Effector memory CD4-positive, alpha-beta T cell (primary cell): ENCODE measurements around the gene OR2A42.
"Not testable (repeated sequence)": the region's sequence is repeated elsewhere in the genome, so short reads cannot be mapped to it uniquely, and the experiment has no call there.

ENCODE experiments used
- DNase-seq, 3 donors: peaks; one replicate each; pipeline ENCODE4 v3.0.0-alpha.2; 2020
- H3K27ac ChIP-seq: 2 replicates; pipeline ENCODE4 v1.7.0; 2013; ENCODE audit warnings: mild to moderate bottlenecking, low read length, moderate library complexity; ENCODE audit not compliant: insufficient read depth, poor library complexity, severe bottlenecking
- H3K27me3 ChIP-seq: replicated peaks from 2 replicates; pipeline ENCODE4 v1.7.0; 2013; ENCODE audit warnings: mild to moderate bottlenecking, low read length; ENCODE audit not compliant: insufficient read depth, control insufficient read depth, poor library complexity, severe bottlenecking
- H3K36me3 ChIP-seq: 2 replicates; pipeline ENCODE4 v1.7.0; 2013; ENCODE audit warnings: mild to moderate bottlenecking, low read length, moderate library complexity; ENCODE audit not compliant: control insufficient read depth, insufficient read depth
- H3K4me1 ChIP-seq: 2 replicates; pipeline ENCODE4 v1.7.0; 2013; ENCODE audit warnings: low read length, mild to moderate bottlenecking; ENCODE audit not compliant: control insufficient read depth, insufficient read depth, poor library complexity, severe bottlenecking
- H3K4me3 ChIP-seq: 2 replicates; pipeline ENCODE4 v1.7.0; 2013; ENCODE audit warnings: low read length, low read depth, mild to moderate bottlenecking; ENCODE audit not compliant: insufficient read depth, poor library complexity, severe bottlenecking
- H3K9me3 ChIP-seq: 2 replicates; pipeline ENCODE4 v1.7.0; 2013; ENCODE audit warnings: mild to moderate bottlenecking, low read length, moderate library complexity; ENCODE audit not compliant: control insufficient read depth

The OR2A42 gene

DNA sequence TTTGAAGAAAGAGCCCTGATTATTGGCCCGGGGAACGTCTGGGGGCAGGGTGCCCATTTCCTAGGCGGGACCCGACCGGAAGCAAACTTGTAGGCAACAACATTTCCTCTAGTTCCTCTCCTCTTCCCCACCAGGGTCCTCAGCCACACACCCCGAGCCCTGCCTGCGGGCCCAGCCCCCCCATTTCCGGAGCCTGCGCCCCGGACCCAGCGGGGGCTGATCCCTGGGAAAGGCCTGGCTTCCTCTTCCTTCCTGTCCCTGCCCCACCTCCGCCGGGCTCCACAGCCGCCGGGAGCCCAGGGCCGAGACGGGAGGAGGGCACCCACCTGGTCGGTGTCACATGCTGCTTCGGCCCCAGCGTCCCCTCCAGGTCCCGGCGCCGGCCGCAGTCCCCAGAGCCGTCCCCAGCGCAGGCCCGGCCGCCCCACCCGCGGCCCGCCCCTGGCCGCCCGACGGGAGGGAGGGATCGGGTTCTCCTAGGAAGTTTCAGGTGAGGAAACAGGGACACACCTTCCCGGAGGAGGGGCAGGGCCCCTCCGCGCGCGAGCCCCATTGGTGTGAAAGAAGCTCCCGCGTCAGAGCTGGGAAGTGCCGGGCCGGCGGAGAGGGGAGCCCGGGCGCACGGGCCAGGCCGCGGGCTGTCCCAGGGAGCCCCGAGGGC is 44.1 kb downstream of the OR2A42 start, which contains the start of gene ARHGEF35:
Gene ARHGEF35, minus strand, starts transcription at position 622 of the 661 bp plus-strand sequence. CDS start 7,450 bp downstream, outside the sequence.
- not testable (repeated sequence) for H3K4me1 ChIP-seq, H3K27ac ChIP-seq, H3K4me3 ChIP-seq, H3K9me3 ChIP-seq, H3K27me3 ChIP-seq, H3K36me3 ChIP-seq, DNase-seq

DNA sequence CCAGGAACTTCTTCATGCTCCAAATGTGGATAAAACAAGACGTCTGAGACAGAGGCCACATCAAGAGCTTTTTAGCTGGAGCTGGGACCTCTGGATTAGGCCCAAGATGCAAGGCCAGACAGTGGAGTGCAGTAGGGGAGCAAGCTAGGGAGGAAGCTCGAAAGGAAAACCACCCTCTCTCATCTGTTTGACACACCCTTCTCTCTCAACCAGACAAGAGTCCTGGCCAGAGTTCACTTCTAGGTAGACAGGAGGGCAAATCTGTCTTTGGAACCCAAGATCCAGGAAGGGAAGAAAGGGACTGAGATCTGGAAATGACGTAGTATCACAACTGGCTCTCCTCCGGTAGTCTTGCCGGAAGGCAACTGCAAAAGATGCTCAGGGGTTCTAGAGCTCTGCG is 45.0 kb downstream of the OR2A42 start:
- H3K27ac ChIP-seq, H3K36me3 ChIP-seq, DNase-seq, H3K4me1 ChIP-seq, H3K4me3 ChIP-seq, H3K9me3 ChIP-seq, H3K27me3 ChIP-seq: not testable (repeated sequence)

DNA sequence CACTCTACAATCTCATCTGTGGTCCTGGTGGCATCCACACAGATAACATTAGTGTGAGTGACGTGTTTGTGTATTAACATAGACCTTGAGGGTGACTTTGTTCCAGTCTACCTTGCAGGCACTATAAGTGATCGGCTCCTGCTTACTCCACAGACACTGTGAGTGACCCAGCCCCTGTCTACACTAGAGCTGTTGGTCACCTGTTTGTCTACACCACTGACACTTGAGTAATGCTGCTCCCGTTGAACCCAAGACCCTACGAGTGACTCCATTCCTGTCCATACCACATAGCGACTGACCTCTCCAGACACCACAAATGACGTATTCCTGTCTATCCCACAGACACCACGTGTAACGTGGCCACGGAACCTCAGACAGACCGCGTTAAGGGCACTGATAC is 45.6 kb downstream of the OR2A42 start:
- not testable (repeated sequence) for H3K27me3 ChIP-seq, H3K9me3 ChIP-seq, H3K27ac ChIP-seq, H3K36me3 ChIP-seq, H3K4me3 ChIP-seq, DNase-seq, H3K4me1 ChIP-seq

DNA sequence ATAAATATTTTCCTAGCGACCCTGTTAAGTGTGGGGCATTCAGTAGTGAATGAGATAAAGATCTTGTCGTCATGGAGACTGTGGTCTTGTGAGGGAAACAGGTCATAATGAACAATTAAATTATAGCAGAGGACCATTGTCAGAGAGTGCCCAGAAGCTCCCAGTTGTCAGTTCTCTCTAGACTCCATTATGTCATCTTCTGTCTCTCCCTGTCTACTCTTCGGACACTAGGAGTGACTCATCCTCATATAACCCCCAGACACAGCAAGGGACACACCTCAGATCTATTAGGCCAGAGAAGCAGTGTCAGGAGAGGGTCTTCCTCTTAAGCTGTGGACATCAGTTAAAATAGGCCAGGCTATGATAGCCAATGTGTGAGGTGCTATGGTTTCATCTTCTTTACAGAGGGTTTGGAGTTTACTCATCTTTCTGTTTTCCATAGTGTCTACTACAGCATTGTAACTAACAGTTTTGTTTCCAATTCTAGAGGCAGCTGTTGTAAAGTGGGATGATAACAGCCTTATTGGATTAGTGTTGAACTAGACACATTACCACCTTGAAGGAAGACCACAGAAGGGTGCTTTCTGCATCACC is 50.7 kb downstream of the OR2A42 start:
- DNase-seq, H3K27me3 ChIP-seq: not testable (repeated sequence)

DNA sequence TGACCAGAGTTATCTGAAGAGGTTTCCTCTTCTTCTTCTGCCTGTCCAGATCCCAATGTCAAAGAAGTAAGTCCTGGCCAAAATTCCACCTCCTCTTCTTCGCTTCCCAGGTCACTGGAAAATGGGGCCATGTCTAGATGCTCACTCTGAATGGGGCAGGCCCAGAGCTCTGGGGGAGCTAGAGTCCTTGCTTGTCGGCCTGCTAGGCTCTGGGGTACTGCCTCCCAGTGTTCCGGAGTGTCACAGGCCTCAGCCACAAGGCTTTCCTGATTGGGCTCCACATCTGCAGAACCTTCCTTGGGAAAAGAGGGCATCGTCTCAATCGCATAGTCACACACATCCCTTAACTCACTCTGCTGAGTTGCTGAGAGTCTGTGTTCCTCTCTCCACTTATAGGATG is 51.6 kb downstream of the OR2A42 start:
- H3K4me1 ChIP-seq, H3K36me3 ChIP-seq, H3K27me3 ChIP-seq, H3K4me3 ChIP-seq, H3K27ac ChIP-seq, H3K9me3 ChIP-seq, DNase-seq: not testable (repeated sequence)

More for the DNA sequence above, 50.7 kb downstream of the OR2A42 start:
- H3K9me3 ChIP-seq, H3K27ac ChIP-seq, H3K36me3 ChIP-seq, H3K4me1 ChIP-seq, H3K4me3 ChIP-seq: not testable (repeated sequence)

DNA sequence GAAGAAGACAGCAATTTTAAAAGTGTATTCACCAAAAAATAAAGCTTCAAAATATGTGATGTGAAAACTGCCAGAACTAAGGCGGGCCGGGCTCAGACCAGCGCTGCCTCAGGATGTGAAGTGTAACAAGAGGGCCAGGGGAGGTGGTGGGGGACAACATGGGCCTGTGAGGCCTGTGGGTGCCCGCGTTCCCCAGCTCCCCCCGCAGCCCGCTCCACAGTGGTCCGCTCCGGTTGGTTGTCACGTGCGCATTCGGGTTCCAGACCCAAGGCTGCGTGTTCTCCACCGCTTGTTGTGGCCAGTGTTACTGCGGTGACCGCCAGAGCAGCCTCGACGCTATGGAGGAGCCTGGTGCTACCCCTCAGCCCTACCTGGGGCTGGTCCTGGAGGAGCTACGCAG is 56.2 kb downstream of the OR2A42 start, which contains the start of gene CTAGE4:
Gene CTAGE4, plus strand, starts transcription at position 301 of the 400 bp plus-strand sequence. Its CDS starts 38 bp downstream, at position 339.
- H3K36me3 ChIP-seq, H3K27me3 ChIP-seq, H3K27ac ChIP-seq, H3K4me3 ChIP-seq, DNase-seq, H3K4me1 ChIP-seq, H3K9me3 ChIP-seq: not testable (repeated sequence)

DNA sequence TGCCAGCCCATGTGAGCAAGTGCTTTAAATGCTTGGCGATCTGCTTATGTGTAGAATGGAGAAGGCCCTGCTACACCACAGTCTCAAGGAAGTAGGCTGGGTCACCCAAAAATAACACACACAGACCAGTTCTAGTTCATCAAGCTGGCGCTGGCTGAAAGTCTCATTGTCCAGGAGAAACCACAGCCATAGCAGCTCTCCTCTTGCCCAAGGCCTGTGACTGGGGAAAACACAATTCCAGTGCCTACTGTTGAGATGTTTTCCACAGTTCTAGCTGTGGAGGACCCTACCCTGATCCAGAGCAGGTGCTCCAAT is 60.3 kb downstream of the OR2A42 start:
- H3K9me3 ChIP-seq, H3K4me3 ChIP-seq, H3K27me3 ChIP-seq, DNase-seq, H3K4me1 ChIP-seq, H3K36me3 ChIP-seq, H3K27ac ChIP-seq: not testable (repeated sequence)

DNA sequence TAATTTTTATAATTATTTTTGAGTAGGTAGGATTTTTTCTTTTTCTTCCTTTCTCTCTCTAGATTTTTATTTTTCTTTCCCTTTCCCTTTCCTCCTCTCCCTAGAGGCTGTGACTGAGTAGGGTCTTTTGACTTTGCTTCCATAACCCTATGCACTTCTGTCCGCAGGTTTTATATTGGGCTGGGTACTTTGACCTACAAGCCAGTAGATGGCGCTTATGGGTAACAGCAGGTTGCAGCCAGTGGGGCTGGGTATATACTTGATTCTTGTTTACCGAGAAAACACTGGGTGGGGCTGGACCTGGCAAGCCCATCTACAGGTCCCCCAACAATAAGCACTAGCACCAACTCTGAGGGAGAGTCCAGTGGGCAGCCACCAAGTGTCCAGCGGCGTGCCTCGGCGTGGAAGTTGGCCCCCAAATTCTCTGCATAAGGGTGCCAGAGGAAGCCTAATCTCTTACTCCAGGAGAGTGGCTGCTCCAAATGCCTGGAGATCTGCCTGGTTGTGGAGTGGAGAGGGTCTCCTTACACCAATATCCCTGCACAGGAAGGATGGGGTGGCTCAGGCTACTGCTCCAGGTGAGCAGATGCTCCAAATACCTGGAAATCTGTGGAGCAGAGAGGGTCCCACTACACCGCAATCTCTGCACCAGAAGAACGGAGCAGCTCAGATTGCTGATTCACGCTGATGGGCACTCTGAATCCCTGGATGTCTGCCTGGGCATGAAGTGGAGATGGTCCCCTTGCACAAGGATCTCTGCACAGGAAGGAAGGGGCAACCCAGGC is 60.8 kb downstream of the OR2A42 start:
- not testable (repeated sequence) for H3K36me3 ChIP-seq, H3K27ac ChIP-seq, H3K4me1 ChIP-seq, H3K9me3 ChIP-seq, H3K4me3 ChIP-seq, H3K27me3 ChIP-seq
- peak in 1 of 3 donors; percentile 3 for DNase-seq
